NCI-H2196 treated with DMSO at 0.1 percent for 48 hours (cell line): ENCODE results near the gene RIPOR2.
"Not testable (repeated sequence)": the region's sequence is repeated elsewhere in the genome, so short reads cannot be mapped to it uniquely, and the experiment has no call there.

Source experiments
- DNase-seq: peaks from one replicate; lab custom pipeline; 2025; ENCODE audit not compliant: unreplicated experiment; lab: John Stamatoyannopoulos, UW

The RIPOR2 gene

GRCh38 chr6:24927277-24927955, 8.3 kb downstream of the RIPOR2 start:
- no peak for DNase-seq

GRCh38 chr6:24926647-24927046, 9.1 kb downstream of the RIPOR2 start:
- DNase-seq: not testable (repeated sequence)

GRCh38 chr6:24926192-24926591, 9.6 kb downstream of the RIPOR2 start:
- no peak for DNase-seq

GRCh38 chr6:24925661-24926060, 10.1 kb downstream of the RIPOR2 start:
- no peak for DNase-seq

GRCh38 chr6:24924580-24925356, 11.0 kb downstream of the RIPOR2 start:
- DNase-seq: no peak

GRCh38 chr6:24923885-24924401, 11.8 kb downstream of the RIPOR2 start:
- DNase-seq: no peak

- no peak for DNase-seq
Measured at GRCh38 chr6:24922814-24923213, 12.9 kb downstream of the RIPOR2 start.

GRCh38 chr6:24922170-24922569, 13.6 kb downstream of the RIPOR2 start:
- DNase-seq: no peak

- no peak for DNase-seq
Measured at GRCh38 chr6:24920136-24920535, 15.6 kb downstream of the RIPOR2 start.

- DNase-seq: no peak
Measured at GRCh38 chr6:24919056-24919892, 16.5 kb downstream of the RIPOR2 start.

- DNase-seq: no peak
Measured at GRCh38 chr6:24918641-24919055, 17.1 kb downstream of the RIPOR2 start.

GRCh38 chr6:24916496-24916895, 19.3 kb downstream of the RIPOR2 start:
- DNase-seq: no peak

- no peak for DNase-seq
Measured at GRCh38 chr6:24915641-24916040, 20.1 kb downstream of the RIPOR2 start.

GRCh38 chr6:24914082-24914481, 21.7 kb downstream of the RIPOR2 start:
- DNase-seq: not testable (repeated sequence)

- DNase-seq: no peak
Measured at GRCh38 chr6:24911796-24912382, 23.9 kb downstream of the RIPOR2 start.

- DNase-seq: no peak
Measured at GRCh38 chr6:24910961-24911725, 24.6 kb downstream of the RIPOR2 start.

GRCh38 chr6:24910331-24910960, 25.3 kb downstream of the RIPOR2 start:
- no peak for DNase-seq

- no peak for DNase-seq
Measured at GRCh38 chr6:24909241-24910216, 26.2 kb downstream of the RIPOR2 start.

- no peak for DNase-seq
Measured at GRCh38 chr6:24908650-24909035, 27.1 kb downstream of the RIPOR2 start.
